Lower lobe of right lung (tissue), 2 donors: ENCODE results near the gene MT1F. TPM values are rescaled to one million over a fixed set of nuclear protein-coding genes. Genes with fewer than 3 reads are reported as not detected.

Experiments
- ATAC-seq, 2 donors: fragments of 200-7000 bp; cut with Tn5 transposase; one replicate each; pipeline ENCODE4 v1.9.1; 2020 to 2022; ENCODE audit warnings: mild to moderate bottlenecking in 2 of 2, moderate library complexity in 2 of 2
- DNase-seq: peaks from one replicate; pipeline ENCODE4 v3.0.0-alpha.2; 2020
- H3K27ac ChIP-seq: fragments of 200-600 bp; one replicate; pipeline ENCODE4 v1.8.0; 2022
- H3K27me3 ChIP-seq: fragments of 200-600 bp; one replicate; pipeline ENCODE4 v1.8.0; 2022; ENCODE audit warnings: low read depth
- H3K36me3 ChIP-seq: fragments of 200-600 bp; one replicate; pipeline ENCODE4 v1.8.0; 2022; ENCODE audit warnings: mild to moderate bottlenecking
- H3K4me1 ChIP-seq: fragments of 200-600 bp; one replicate; pipeline ENCODE4 v1.8.0; 2022
- H3K4me3 ChIP-seq: fragments of 200-600 bp; one replicate; pipeline ENCODE4 v1.8.0; 2022; ENCODE audit warnings: mild to moderate bottlenecking
- H3K9me3 ChIP-seq: fragments of 200-600 bp; one replicate; pipeline ENCODE4 v1.8.0; 2022
- intact Hi-C: fragments of 100-400 bp; cut with DNase I; formaldehyde crosslinking; loops from one replicate; pipeline ENCODE4 v1.11.0; 2022
- total RNA-seq: library from RNA; stranded (reverse); fragmentation: NEBNext Ultra II Directional; extraction: Animal tissue kit (Norgen Biotek cat#: 25700); gene quantifications from one replicate; pipeline ENCODE4 v1.2.1, GENCODE V29; 2021
- TF ChIP-seq, protein P1 (sequence below): fragments of 200-600 bp; IDR thresholded peaks from one replicate; pipeline ENCODE4 v1.8.0; 2022; ENCODE audit warnings: antibody characterized with exemption, mild to moderate bottlenecking
- donor health status: DM: no; HTN: yes; CAD: no; lungs with severe emphysema.

Gene MT1F
- total RNA-seq, 1 donor from 2014 or later = 12.6 TPM

DNA sequence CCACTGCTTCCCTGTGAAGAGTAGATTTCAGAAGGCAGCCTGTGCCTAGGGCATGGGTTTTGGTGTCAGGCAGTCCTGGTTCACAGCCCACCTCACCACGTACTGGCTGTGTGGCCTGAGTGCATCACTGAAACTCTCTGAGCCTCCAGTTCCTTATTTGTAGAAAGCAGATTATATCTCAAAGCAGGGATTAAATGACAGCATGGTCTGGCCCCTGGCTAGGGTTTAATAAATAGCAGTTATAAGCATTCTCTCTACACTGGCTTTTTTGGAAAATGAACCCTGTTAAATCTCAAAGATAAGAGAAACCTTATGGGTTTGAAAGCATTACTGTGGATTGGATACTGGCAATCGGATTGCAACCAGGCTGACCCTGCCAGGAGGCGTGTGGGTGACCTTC lies 28.2 kb upstream of the MT1F start:
- ATAC-seq (no peak), DNase-seq (no peak)
- Histone ChIP-seq H3K4me1 (peaks cover 28% of the 10 kb centered on the region), H3K4me3 (no peak overlapping the region), H3K36me3 (no peaks in the 10 kb centered on the region), H3K9me3 (no peaks in the 10 kb centered on the region), H3K27me3 (peaks cover 24% of the 10 kb centered on the region), H3K27ac (no peak overlapping the region)
- TF ChIP-seq, protein P1, sequence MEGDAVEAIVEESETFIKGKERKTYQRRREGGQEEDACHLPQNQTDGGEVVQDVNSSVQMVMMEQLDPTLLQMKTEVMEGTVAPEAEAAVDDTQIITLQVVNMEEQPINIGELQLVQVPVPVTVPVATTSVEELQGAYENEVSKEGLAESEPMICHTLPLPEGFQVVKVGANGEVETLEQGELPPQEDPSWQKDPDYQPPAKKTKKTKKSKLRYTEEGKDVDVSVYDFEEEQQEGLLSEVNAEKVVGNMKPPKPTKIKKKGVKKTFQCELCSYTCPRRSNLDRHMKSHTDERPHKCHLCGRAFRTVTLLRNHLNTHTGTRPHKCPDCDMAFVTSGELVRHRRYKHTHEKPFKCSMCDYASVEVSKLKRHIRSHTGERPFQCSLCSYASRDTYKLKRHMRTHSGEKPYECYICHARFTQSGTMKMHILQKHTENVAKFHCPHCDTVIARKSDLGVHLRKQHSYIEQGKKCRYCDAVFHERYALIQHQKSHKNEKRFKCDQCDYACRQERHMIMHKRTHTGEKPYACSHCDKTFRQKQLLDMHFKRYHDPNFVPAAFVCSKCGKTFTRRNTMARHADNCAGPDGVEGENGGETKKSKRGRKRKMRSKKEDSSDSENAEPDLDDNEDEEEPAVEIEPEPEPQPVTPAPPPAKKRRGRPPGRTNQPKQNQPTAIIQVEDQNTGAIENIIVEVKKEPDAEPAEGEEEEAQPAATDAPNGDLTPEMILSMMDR = no peak
- intact Hi-C loops = no loop called here

DNA sequence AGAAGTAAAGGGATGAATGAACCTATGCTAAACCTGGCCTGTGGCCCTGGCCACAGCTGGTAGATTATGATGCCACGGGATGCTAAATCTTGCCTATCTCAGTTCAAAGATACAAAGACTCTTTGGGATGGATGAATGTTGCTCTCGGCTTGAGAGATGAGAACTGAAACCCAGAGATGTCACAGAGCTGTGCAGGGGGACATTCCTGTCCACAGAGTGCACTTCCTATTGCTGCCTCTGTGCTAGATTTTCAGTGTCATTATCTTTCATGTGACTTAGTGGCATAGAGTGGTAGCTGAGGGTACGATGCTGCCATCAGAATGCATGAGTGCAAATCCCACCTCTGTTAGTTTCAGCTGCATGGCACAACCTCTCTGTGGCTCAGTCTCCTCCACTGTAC lies 27.6 kb upstream of the MT1F start:
- H3K27ac ChIP-seq = no peak overlapping the region
- no peak overlapping the region for H3K4me3 ChIP-seq
- TF ChIP-seq, protein P1 = no peak
- H3K4me1 ChIP-seq = peaks cover 34% of the 10 kb centered on the region
- H3K27me3 ChIP-seq = peaks cover 30% of the 10 kb centered on the region
- no peaks in the 10 kb centered on the region for H3K36me3 ChIP-seq
- H3K9me3 ChIP-seq = no peaks in the 10 kb centered on the region
- intact Hi-C loops = no loop called here
- ATAC-seq (no peak), DNase-seq (no peak)

DNA sequence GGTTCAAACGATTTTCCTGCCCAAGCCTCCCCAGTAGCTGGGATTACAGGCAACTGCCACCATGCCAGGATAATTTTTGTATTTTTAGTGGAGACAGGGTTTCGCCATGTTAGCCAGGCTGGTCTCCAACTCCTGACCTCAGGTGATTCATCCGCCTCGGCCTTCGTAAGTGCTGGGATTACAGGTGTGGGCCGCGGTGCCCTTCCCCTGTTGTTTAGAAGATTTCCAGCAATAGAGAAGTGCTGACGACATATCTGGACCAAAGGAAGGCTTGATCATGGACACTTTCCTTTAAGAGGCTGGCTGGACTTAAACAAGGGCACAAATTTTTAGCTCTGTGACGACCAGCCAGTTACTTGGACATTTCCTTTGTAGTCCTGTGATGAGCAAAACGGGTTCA lies 26.6 kb upstream of the MT1F start:
- H3K27ac ChIP-seq = peak overlapping the region; percentile 78
- TF ChIP-seq, protein P1 = no peak
- no peak overlapping the region for H3K4me3 ChIP-seq
- peaks cover 41% of the 10 kb centered on the region for H3K27me3 ChIP-seq
- intact Hi-C loops = no loop called here
- DNase-seq (no peak), ATAC-seq (no peak)
- H3K36me3 ChIP-seq = no peaks in the 10 kb centered on the region
- H3K4me1 ChIP-seq = peaks cover 40% of the 10 kb centered on the region
- H3K9me3 ChIP-seq = no peaks in the 10 kb centered on the region

DNA sequence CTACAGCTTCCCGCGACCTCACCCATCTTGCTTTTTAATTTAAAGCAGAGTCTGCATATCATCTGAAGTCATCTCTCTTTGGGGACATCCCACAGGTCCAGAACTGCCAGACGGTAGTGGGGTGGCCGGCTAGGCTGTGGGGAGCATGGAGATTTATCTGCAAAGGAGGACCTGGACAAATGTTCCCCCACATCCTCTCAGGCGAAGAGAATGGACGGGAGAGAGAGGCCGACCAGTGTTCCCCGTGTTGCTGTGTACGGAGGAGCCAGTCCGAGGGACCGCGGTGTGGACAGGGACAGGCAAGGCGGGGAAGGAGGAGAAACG lies 26.0 kb upstream of the MT1F start:
- peaks cover 45% of the 10 kb centered on the region for H3K27me3 ChIP-seq
- H3K9me3 ChIP-seq = no peaks in the 10 kb centered on the region
- no peaks in the 10 kb centered on the region for H3K36me3 ChIP-seq
- peaks cover 34% of the 10 kb centered on the region for H3K4me1 ChIP-seq
- H3K27ac ChIP-seq = peak overlapping the region; percentile 78
- intact Hi-C loops = no loop called here
- DNase-seq = no peak
- peak overlapping the region; percentile 61 for H3K4me3 ChIP-seq
- no peak for ATAC-seq
- TF ChIP-seq, protein P1 = no peak

DNA sequence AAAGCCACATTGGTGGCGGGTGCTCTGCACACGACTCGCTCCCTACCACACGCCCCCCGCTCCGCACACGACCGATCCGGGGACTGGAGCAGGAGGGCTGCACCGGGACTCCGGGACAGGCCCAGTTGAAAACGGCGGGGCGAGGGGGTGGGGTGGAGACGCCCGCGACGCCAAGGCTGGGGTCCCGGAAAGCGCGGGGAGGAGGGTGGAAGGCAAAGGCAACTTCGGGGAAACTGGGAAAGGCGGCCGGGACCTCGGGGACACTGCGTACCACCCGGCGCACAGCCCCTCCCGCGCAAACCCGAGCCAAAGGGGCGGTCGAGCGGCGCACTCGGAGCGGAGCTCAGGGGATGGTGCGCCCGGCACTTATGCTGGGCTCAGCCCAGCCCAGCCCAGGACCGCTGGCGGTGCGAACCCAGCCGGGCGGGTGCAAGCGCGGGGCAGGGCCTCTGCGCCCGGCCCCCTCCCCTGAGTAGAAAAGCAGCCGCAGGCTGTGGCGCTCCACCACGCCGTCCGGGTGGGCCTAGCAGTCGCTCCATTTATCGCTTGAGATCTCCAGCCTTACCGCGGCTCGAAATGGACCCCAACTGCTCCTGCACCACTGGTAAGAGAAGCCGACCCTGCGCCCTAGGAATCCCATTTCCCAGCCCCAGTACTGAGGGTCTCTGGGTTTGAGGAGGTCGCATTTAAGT lies 25.5 kb upstream of the MT1F start, which contains the start of gene MT1M:
TSS of gene MT1M (plus strand) at position 504 of the 692 bp plus-strand sequence. CDS start at position 577, 73 bp downstream.
- peaks cover 47% of the 10 kb centered on the region for H3K27me3 ChIP-seq
- no peaks in the 10 kb centered on the region for H3K9me3 ChIP-seq
- H3K36me3 ChIP-seq = no peaks in the 10 kb centered on the region
- TF ChIP-seq, protein P1 = no peak
- intact Hi-C loops = no loop called here
- peak within 1 kb of the TSS; percentile 78 for H3K27ac ChIP-seq
- peak within 1 kb of the TSS; percentile 61 for H3K4me3 ChIP-seq
- H3K4me1 ChIP-seq = peaks cover 29% of the 10 kb centered on the region
- peak; percentile 73 for DNase-seq
- peak; percentile 85 for ATAC-seq
